Panc1 (cell line): Measurements from ENCODE around the gene OR6V1. TPM values are rescaled to one million over a fixed set of nuclear protein-coding genes. Genes with fewer than 3 reads are reported as not detected.

Experiments
- ATAC-seq: fragments of 200-7000 bp; cut with Tn5 transposase; 2 replicates; pipeline ENCODE4 v1.9.1; 2020; ENCODE audit warnings: mild to moderate bottlenecking, moderate library complexity
- BruUV-seq: library from RNA; stranded (reverse); fragments of 400-500 nt; replicated peaks from 2 replicates; lab custom pipeline; 2021; lab: Mats Ljungman, UMichigan
- CTCF ChIA-PET: fragments of 300-600 bp; sonication (Branson Sonifier 250); formaldehyde crosslinking; loops from one replicate; lab custom pipeline; 2022; ENCODE audit warnings: antibody characterized with exemption; lab: Charles Lee
- POLR2A ChIA-PET: fragments of 300-600 bp; sonication (Branson Sonifier 250); formaldehyde crosslinking; loops from one replicate; lab custom pipeline; 2022; ENCODE audit warnings: antibody characterized with exemption; lab: Charles Lee
- DNase-seq: peaks from one replicate; pipeline ENCODE4 v3.0.0-alpha.2; 2010; ENCODE audit warnings: low read depth, low spot score
- H3K27ac ChIP-seq: 2 replicates; pipeline ENCODE4 v1.5.1; 2011; ENCODE audit warnings: mild to moderate bottlenecking, low read length, inconsistent platforms
- H3K27me3 ChIP-seq: fragments of 200-500 bp; sonication (Bioruptor generic); 2 replicates; pipeline ENCODE4 v1.6.0; 2014; ENCODE audit warnings: low read length, inconsistent platforms; ENCODE audit not compliant: control insufficient read depth, insufficient read depth
- H3K36me3 ChIP-seq: fragments of 200-500 bp; sonication (Bioruptor generic); 2 replicates; pipeline ENCODE4 v1.5.1; 2014; ENCODE audit warnings: inconsistent platforms, mild to moderate bottlenecking, low read length, moderate library complexity; ENCODE audit not compliant: control insufficient read depth, insufficient read depth
- H3K4me1 ChIP-seq: 2 replicates; pipeline ENCODE4 v1.5.1; 2011; ENCODE audit warnings: inconsistent platforms, mild to moderate bottlenecking, low read length, moderate library complexity; ENCODE audit not compliant: control insufficient read depth, insufficient read depth
- H3K4me3 ChIP-seq, 2 experiments: 2 replicates each; pipeline ENCODE4 v1.5.1; 2011 to 2012; ENCODE audit warnings: low read depth in 2 of 2, low read length in 2 of 2, mild to moderate bottlenecking in 2 of 2, inconsistent platforms in 1 of 2, moderate library complexity in 1 of 2
- H3K9me3 ChIP-seq: fragments of 200-500 bp; sonication (Bioruptor generic); 2 replicates; pipeline ENCODE4 v1.5.1; 2014; ENCODE audit warnings: low read depth, mild to moderate bottlenecking, inconsistent platforms, low read length, moderate library complexity; ENCODE audit not compliant: control insufficient read depth, insufficient read depth
- CTCF ChIP-seq: fragments of 450-650 bp; IDR thresholded peaks from 2 replicates; pipeline ENCODE4 v1.5.1; 2017; ENCODE audit warnings: mild to moderate bottlenecking
- POLR2AphosphoS5 ChIP-seq: IDR thresholded peaks from 2 replicates; pipeline ENCODE4 v1.6.1; 2012; ENCODE audit warnings: mild to moderate bottlenecking, low read depth, low read length, moderate library complexity
- SIN3A ChIP-seq: IDR thresholded peaks from 2 replicates; pipeline ENCODE4 v1.6.1; 2012; ENCODE audit warnings: low read depth, mild to moderate bottlenecking, low read length, moderate library complexity, borderline replicate concordance; ENCODE audit not compliant: insufficient read depth
- TCF7L2 ChIP-seq: IDR thresholded peaks from 2 replicates; pipeline ENCODE4 v1.6.1; 2011; ENCODE audit warnings: mild to moderate bottlenecking, low read depth, low read length, inconsistent platforms
- in situ Hi-C: cut with HindIII; loops from 2 replicates; pipeline ENCODE4 v1.10.0; 2016; ENCODE audit warnings: low sequenced_read_pairs, low pct_unique_long_range_greater_than_20kb
- intact Hi-C: fragments of 100-400 bp; cut with micrococcal nuclease; formaldehyde crosslinking; loops from one replicate; pipeline ENCODE4 v1.10.0; 2022; ENCODE audit not compliant: unreplicated experiment
- total RNA-seq: library from RNA; stranded (reverse); gene quantifications from one replicate; pipeline ENCODE4 v1.2.1, GENCODE V29; 2021; ENCODE audit not compliant: unreplicated experiment
- TF ChIP-seq, protein P1 (sequence below), 2 experiments: IDR thresholded peaks; 2 replicates each; pipeline ENCODE4 v1.6.1; 2011 to 2012; ENCODE audit warnings: low read depth in 2 of 2, control low read depth in 1 of 2, low read length in 1 of 2, mild to moderate bottlenecking in 1 of 2, moderate library complexity in 1 of 2; ENCODE audit not compliant: insufficient read depth in 1 of 2

Gene OR6V1
- total RNA-seq, 1 experiment from 2014 or later: not detected

- no peaks in the 10 kb centered on the region for H3K9me3 ChIP-seq
- in situ Hi-C loops: no loop called here
- TF ChIP-seq TCF7L2: no peak
- no peak for TF ChIP-seq POLR2AphosphoS5
- TF ChIP-seq SIN3A: no peak
- no peak for TF ChIP-seq CTCF
- TF ChIP-seq, protein P1, sequence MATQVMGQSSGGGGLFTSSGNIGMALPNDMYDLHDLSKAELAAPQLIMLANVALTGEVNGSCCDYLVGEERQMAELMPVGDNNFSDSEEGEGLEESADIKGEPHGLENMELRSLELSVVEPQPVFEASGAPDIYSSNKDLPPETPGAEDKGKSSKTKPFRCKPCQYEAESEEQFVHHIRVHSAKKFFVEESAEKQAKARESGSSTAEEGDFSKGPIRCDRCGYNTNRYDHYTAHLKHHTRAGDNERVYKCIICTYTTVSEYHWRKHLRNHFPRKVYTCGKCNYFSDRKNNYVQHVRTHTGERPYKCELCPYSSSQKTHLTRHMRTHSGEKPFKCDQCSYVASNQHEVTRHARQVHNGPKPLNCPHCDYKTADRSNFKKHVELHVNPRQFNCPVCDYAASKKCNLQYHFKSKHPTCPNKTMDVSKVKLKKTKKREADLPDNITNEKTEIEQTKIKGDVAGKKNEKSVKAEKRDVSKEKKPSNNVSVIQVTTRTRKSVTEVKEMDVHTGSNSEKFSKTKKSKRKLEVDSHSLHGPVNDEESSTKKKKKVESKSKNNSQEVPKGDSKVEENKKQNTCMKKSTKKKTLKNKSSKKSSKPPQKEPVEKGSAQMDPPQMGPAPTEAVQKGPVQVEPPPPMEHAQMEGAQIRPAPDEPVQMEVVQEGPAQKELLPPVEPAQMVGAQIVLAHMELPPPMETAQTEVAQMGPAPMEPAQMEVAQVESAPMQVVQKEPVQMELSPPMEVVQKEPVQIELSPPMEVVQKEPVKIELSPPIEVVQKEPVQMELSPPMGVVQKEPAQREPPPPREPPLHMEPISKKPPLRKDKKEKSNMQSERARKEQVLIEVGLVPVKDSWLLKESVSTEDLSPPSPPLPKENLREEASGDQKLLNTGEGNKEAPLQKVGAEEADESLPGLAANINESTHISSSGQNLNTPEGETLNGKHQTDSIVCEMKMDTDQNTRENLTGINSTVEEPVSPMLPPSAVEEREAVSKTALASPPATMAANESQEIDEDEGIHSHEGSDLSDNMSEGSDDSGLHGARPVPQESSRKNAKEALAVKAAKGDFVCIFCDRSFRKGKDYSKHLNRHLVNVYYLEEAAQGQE (IDR thresholded peaks at IDR 0.05; ENCODE audit: insufficient read depth in 1 of 2, low read depth in 2 of 2, low read length in 1 of 2): no peak
- BruUV-seq: no TSS peak
- H3K4me1 ChIP-seq: no peaks in the 10 kb centered on the region
- H3K36me3 ChIP-seq: no peaks in the 10 kb centered on the region
- ChIA-PET CTCF (interaction anchor here (0.6 kb wide), 1 partner anchor 9 kb away, joined by 4 read pairs; no protein-coding TSS in a partner anchor), POLR2A (no interaction called here)
- H3K4me3 ChIP-seq: no peak overlapping the region
- intact Hi-C loops: no loop called here
- no peak for DNase-seq
- H3K27me3 ChIP-seq: no peaks in the 10 kb centered on the region
- no peak overlapping the region for H3K27ac ChIP-seq
- ATAC-seq: no peak
These were observed 9.3 kb upstream of the OR6V1 start for GRCh38 chr7:143042790-143043271.

- intact Hi-C loops (no loop called here), in situ Hi-C loops (no loop called here)
- Histone ChIP-seq H3K4me1 (no peaks in the 10 kb centered on the region), H3K27ac (no peak overlapping the region), H3K27me3 (no peaks in the 10 kb centered on the region), H3K36me3 (no peaks in the 10 kb centered on the region), H3K9me3 (no peaks in the 10 kb centered on the region), H3K4me3 (no peak overlapping the region)
- TF ChIP-seq CTCF (no peak), POLR2AphosphoS5 (no peak), SIN3A (no peak), TCF7L2 (no peak)
- TF ChIP-seq, protein P1 (IDR thresholded peaks at IDR 0.05; ENCODE audit: insufficient read depth in 1 of 2, low read depth in 2 of 2, low read length in 1 of 2): no peak
- no TSS peak for BruUV-seq
- ATAC-seq (no peak), DNase-seq (no peak)
- ChIA-PET POLR2A (no interaction called here), CTCF (interaction anchor here (0.6 kb wide), 2 partner anchors 8 to 15 kb away, joined by 4 read pairs; no protein-coding TSS in a partner anchor)
These were observed 8.8 kb upstream of the OR6V1 start for GRCh38 chr7:143043391-143043790.
